Measurements from ENCODE around the gene RENBP. TPM values are rescaled to one million over a fixed set of nuclear protein-coding genes. Genes with fewer than 3 reads are reported as not detected.

The RENBP gene
- total RNA-seq, 4 donors from 2014 or later: 1.8 to 2.6 (median 2.0) TPM

DNA sequence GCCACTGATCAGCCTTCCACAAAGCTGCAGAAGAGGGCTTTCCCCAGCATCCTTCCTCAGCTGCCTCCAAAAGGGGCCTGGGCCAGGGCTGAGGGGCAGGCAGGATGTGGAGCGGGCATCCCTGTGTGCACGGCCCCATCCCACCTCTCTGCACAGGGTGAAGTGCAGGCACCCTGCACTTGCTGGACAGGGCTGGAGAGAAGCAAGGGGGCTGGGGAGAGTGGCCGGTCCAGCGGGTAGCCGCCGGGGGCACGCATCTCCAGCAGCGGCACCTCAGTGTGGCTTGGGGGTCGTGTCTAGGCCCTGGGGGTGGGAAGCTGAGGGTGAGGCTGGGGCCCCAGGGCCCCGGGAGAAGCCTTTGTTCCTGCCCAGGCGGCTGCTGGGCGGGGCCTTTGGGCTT lies 37.0 kb downstream of the RENBP start:
- Histone ChIP-seq H3K4me1 (no peaks in the 10 kb centered on the region), H3K27ac (no peak overlapping the region), H3K27me3 (no peaks in the 10 kb centered on the region), H3K36me3 (no peaks in the 10 kb centered on the region), H3K4me3 (no peak overlapping the region), H3K9me3 (no peaks in the 10 kb centered on the region)
- in situ Hi-C loops (cut with MboI; ENCODE audit: low sequenced_read_pairs in 4 of 4): no loop called here
- no peak for TF ChIP-seq POLR2A (IDR thresholded peaks at IDR 0.05)
- TF ChIP-seq, protein P1, sequence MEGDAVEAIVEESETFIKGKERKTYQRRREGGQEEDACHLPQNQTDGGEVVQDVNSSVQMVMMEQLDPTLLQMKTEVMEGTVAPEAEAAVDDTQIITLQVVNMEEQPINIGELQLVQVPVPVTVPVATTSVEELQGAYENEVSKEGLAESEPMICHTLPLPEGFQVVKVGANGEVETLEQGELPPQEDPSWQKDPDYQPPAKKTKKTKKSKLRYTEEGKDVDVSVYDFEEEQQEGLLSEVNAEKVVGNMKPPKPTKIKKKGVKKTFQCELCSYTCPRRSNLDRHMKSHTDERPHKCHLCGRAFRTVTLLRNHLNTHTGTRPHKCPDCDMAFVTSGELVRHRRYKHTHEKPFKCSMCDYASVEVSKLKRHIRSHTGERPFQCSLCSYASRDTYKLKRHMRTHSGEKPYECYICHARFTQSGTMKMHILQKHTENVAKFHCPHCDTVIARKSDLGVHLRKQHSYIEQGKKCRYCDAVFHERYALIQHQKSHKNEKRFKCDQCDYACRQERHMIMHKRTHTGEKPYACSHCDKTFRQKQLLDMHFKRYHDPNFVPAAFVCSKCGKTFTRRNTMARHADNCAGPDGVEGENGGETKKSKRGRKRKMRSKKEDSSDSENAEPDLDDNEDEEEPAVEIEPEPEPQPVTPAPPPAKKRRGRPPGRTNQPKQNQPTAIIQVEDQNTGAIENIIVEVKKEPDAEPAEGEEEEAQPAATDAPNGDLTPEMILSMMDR (IDR thresholded peaks at IDR 0.05 in 4 of 5, conservative IDR thresholded peaks at IDR 0.05 in 1 of 5): no peak
- intact Hi-C loops (cut with DNase I; ENCODE audit: low total_unique reads): no loop called here
- no peak for ATAC-seq
- DNase-seq: no peak

DNA sequence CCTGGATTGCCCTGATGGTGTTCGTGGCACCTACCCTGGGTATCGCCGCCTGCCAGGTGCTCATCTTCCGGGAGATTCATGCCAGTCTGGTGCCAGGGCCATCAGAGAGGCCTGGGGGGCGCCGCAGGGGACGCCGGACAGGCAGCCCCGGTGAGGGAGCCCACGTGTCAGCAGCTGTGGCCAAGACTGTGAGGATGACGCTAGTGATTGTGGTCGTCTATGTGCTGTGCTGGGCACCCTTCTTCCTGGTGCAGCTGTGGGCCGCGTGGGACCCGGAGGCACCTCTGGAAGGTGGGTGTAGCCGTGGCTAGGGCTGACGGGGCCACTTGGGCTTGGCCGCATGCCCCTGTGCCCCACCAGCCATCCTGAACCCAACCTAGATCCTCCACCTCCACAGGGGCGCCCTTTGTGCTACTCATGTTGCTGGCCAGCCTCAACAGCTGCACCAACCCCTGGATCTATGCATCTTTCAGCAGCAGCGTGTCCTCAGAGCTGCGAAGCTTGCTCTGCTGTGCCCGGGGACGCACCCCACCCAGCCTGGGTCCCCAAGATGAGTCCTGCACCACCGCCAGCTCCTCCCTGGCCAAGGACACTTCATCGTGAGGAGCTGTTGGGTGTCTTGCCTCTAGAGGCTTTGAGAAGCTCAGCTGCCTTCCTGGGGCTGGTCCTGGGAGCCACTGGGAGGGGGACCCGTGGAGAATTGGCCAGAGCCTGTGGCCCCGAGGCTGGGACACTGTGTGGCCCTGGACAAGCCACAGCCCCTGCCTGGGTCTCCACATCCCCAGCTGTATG lies 38.1 kb downstream of the RENBP start:
- TF ChIP-seq POLR2A (IDR thresholded peaks at IDR 0.05): no peak
- TF ChIP-seq, protein P1 (IDR thresholded peaks at IDR 0.05 in 4 of 5, conservative IDR thresholded peaks at IDR 0.05 in 1 of 5): no peak
- intact Hi-C loops (cut with DNase I; ENCODE audit: low total_unique reads): no loop called here

DNA sequence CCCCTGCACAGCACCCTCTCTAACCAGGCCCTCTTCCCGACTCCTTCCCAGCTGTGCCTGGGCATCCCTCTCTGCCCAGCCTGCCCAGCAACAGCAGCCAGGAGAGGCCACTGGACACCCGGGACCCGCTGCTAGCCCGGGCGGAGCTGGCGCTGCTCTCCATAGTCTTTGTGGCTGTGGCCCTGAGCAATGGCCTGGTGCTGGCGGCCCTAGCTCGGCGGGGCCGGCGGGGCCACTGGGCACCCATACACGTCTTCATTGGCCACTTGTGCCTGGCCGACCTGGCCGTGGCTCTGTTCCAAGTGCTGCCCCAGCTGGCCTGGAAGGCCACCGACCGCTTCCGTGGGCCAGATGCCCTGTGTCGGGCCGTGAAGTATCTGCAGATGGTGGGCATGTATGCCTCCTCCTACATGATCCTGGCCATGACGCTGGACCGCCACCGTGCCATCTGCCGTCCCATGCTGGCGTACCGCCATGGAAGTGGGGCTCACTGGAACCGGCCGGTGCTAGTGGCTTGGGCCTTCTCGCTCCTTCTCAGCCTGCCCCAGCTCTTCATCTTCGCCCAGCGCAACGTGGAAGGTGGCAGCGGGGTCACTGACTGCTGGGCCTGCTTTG lies 38.9 kb downstream of the RENBP start:
- Histone ChIP-seq H3K27ac (no peak overlapping the region), H3K27me3 (no peaks in the 10 kb centered on the region), H3K4me1 (peaks cover 0 to 6% of the 10 kb centered on the region in 2 donors), H3K9me3 (no peaks in the 10 kb centered on the region), H3K36me3 (no peaks in the 10 kb centered on the region), H3K4me3 (peak overlapping the region in 1 of 4 donors; percentile 45)
- ATAC-seq: no peak
- intact Hi-C loops (cut with DNase I; ENCODE audit: low total_unique reads): no loop called here
- no peak for DNase-seq
- TF ChIP-seq, protein P1 (IDR thresholded peaks at IDR 0.05 in 4 of 5, conservative IDR thresholded peaks at IDR 0.05 in 1 of 5): no peak
- TF ChIP-seq POLR2A (IDR thresholded peaks at IDR 0.05): no peak
- in situ Hi-C loops (cut with MboI; ENCODE audit: low sequenced_read_pairs in 4 of 4): no loop called here

More for the DNA sequence above, 38.1 kb downstream of the RENBP start:
- Histone ChIP-seq H3K27me3 (no peaks in the 10 kb centered on the region), H3K4me1 (no peaks in the 10 kb centered on the region), H3K4me3 (no peak overlapping the region), H3K36me3 (no peaks in the 10 kb centered on the region), H3K9me3 (no peaks in the 10 kb centered on the region), H3K27ac (no peak overlapping the region)
- ATAC-seq (no peak), DNase-seq (no peak)
- in situ Hi-C loops (cut with MboI; ENCODE audit: low sequenced_read_pairs in 4 of 4): no loop called here

DNA sequence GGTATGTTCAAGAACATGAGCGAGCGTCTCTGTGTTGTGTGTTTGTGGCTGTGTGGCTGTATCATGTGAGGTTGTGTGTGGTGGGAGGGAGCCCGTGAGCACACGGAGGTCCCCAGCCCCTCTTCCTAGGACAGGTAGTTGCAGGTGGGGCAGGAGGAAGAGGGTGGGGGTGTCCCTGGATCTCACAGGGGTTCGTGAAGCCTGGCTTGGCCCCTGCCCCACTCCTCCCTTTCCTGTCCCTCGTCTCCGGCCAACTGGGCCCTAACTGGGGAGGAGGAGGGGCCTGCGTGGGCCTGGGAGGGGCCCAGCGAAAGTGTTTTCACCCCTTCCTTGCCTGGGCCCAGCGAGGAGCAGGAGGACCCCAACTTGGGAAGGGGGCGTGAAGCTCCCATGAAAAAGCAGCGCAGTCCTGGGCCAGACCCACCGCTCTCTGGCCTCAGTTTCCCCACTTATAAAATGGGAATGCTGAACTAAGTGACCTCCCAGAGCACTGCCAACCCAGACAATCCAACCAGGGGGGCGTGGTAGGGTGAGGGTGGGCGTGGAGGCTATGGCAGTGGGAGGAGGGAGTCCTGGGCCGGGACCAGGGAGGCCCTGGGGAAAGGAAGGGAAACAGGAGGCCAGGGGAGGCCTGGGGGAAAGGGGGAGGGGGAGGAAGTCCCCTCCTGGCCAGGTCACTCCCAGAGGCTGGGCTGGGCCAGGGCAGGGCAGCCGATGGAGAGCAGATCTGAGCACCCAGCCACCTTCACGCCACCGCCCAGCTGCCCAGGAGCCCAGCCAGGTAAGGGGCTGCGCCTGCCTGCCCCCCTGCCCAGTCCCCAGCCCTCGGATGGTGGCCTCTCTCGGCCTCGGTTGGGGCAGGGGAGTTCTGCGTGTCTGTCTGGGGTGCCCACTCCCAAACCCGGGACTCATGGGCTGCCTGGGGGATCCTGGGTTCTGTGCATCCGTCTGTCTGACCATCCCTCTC lies 40.2 kb downstream of the RENBP start, which contains the start of gene AVPR2:
Gene AVPR2, plus strand, starts transcription at position 683 of the 967 bp plus-strand sequence. CDS start 473 bp downstream, outside the sequence.
- DNase-seq (no peak), ATAC-seq (peak in 1 of 2 donors; percentile 42)
- no peaks in the 10 kb centered on the region for H3K27me3 ChIP-seq
- peaks cover 0 to 9% of the 10 kb centered on the region in 2 donors for H3K4me1 ChIP-seq
- intact Hi-C loops (cut with DNase I; ENCODE audit: low total_unique reads): no loop called here
- H3K9me3 ChIP-seq: no peaks in the 10 kb centered on the region
- H3K36me3 ChIP-seq: no peaks in the 10 kb centered on the region
- H3K4me3 ChIP-seq: peak within 1 kb of the TSS in 3 of 4 donors; percentile 0 to 45 (median 11)
- peak within 1 kb of the TSS in 3 of 4 donors; percentile 40 to 55 (median 48) for H3K27ac ChIP-seq
- TF ChIP-seq, protein P1 (IDR thresholded peaks at IDR 0.05 in 4 of 5, conservative IDR thresholded peaks at IDR 0.05 in 1 of 5): no peak
- no peak for TF ChIP-seq POLR2A (IDR thresholded peaks at IDR 0.05)
- in situ Hi-C loops (cut with MboI; ENCODE audit: low sequenced_read_pairs in 4 of 4): no loop called here
